ENCODE data around the gene CERS4.
"Not testable (repeated sequence)": the region's sequence is repeated elsewhere in the genome, so short reads cannot be mapped to it uniquely, and the experiment has no call there.

Gene CERS4, protein sequence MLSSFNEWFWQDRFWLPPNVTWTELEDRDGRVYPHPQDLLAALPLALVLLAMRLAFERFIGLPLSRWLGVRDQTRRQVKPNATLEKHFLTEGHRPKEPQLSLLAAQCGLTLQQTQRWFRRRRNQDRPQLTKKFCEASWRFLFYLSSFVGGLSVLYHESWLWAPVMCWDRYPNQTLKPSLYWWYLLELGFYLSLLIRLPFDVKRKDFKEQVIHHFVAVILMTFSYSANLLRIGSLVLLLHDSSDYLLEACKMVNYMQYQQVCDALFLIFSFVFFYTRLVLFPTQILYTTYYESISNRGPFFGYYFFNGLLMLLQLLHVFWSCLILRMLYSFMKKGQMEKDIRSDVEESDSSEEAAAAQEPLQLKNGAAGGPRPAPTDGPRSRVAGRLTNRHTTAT

DNA sequence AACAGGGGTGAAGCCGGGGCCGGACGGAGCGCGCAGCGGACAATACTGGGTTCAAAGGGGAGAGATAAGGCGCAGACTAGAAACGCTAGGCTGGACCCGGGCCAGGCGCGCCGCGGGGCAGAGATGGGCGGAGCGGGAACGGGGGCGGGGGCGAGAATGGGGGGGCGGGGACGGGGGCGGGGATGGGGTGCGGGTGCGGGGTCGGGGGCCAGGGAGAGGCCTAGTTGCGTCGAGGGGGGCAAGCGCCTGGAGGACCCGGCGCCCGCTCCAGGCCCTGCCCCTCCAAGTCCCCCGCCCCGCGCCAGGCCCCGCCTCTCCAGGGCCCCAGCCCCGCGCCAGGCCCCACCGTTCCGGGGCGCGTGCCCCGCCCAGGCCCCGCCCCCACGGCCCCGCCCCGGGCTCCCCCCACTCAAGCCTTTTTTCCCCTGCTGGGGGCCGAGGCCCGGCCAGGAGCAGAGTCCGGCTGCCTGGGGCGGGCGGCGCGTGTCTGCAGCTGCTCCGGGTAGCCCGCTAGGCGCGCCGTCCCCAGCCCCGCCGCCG is at the start of gene CERS4:
TSS of gene CERS4 (plus strand) at position 449 of the 540 bp plus-strand sequence. CDS start 41,707 bp downstream, outside the sequence.
- peak; percentile 63 to 78 for DNase-seq (ENCODE audit: low read depth in 1 of 2, low spot score in 1 of 2)

DNA sequence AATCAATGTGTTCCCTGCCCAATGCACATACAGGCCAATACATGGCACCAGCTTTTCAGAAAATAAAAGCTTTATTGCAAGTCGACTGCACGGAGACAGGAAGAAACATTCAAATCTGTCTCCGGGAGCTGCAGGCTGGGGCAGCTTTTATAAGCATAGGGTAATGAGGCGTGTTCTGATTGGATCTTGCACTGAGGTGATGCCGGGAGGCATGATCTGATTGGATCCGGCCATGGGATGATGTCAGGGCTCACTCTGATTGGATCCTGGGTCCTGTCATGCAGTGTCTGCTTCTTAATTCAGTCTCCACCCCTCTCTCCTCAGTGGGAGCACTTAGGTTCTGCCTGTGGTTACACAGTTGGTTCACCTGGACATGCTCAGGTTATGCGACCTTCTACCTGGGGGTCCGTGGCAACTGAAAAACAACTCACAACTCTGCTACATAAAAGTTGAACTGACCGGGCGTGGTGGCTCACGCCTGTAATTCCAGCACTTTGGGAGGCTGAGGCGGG is 48.0 kb upstream of the CERS4 start:
- DNase-seq (ENCODE audit: low read depth in 1 of 2, low spot score in 1 of 2), result no peak

DNA sequence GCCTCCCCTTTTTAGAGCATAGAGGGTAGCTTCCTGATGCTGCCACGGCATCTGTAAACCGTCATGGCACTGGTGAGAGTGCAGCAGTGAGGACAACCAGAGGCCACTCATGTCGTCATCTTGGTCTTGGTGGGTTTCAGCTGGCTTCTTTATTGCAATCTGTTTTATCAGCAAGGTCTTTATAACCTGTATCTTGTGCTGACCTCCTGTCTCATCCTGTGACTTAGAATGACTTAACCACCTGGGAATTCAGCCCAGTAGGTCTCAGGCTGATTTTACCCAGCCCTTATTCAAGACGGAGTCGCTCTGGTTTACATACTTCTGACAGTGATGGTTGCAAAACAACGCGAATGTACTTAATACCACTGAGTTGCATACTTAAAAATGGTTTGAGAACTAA is 45.4 kb upstream of the CERS4 start:
- no peak for DNase-seq (ENCODE audit: low read depth in 1 of 2, low spot score in 1 of 2)

DNA sequence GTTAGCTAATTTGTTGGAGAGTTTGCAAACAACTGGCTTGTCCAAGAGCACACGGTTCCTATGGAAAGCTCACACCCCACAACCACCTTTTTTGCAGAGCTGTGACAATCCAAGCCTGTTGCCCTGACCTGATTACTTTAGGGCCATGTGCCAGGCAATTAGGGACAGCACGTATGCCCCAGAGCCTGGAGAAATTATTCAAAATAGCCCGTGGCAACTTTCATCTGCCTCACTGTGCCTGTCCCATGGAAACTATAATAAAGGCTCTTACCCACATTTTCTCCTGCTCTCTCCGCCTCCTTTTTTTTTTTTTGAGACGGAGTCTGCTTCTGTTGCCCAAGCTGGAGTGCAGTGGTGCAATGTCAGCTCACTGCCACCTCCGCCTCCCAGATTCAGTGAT is 41.2 kb upstream of the CERS4 start:
- DNase-seq (ENCODE audit: low read depth in 1 of 2, low spot score in 1 of 2), result no peak

DNA sequence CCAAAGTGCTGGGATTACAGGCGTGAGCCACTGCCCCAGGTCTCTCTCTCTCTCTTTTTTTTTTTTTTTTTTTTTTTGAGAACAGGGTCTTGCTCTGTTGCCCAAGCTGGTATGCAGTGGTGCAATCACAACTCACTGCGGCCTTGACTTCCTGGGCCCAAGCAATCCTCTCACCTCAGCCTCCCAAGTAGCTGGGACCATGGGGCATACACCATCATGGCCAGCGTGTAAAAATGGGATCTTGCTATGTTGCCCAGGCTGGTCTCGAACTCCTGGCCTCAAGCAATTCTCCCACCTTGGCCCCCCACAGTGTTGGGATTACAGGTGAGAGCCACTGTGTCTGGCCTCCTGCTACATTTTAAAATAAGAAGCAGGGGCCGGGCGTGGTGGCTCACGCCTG is 40.6 kb upstream of the CERS4 start:
- DNase-seq (ENCODE audit: low read depth in 1 of 2, low spot score in 1 of 2), result no peak

DNA sequence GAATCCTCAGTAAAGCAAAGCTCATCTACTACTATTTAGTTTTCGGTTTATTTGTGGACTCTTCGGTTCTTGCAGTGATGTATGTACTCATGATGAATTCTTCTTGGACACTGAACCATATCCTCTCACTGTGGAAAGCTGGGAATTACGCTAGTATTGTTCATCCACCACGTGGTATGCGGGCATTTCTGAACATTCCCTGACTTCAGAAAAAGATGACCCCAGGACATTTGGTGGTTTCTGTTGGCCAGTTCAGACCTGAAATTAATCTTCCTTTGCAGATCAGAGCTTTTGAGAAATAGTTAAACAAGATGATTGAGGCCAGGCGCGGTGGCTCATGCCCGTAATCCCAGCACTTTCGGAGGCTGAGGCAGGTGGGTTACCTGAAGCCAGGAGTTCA is 34.5 kb upstream of the CERS4 start:
- no peak for DNase-seq (ENCODE audit: low read depth in 1 of 2, low spot score in 1 of 2)

DNA sequence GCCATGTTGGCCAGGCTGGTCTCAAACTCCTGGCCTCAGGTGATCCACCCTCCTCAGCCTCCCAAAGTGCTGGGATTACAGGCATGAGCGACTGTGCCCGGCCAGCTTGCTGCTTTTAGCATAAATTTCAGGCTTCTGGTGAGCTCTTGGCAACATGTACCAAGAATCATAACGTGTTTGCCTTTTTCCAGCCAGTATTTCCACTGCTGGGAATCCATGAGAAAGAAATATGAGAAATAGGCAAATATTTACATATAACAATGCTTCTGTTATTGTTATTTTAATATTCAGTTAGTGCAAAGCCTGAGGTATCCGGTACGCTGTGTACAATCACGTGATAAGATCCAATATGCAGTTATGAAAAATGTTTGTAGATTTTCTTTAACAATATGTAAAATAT is 29.2 kb upstream of the CERS4 start:
- no peak for DNase-seq (ENCODE audit: low read depth in 1 of 2, low spot score in 1 of 2)

DNA sequence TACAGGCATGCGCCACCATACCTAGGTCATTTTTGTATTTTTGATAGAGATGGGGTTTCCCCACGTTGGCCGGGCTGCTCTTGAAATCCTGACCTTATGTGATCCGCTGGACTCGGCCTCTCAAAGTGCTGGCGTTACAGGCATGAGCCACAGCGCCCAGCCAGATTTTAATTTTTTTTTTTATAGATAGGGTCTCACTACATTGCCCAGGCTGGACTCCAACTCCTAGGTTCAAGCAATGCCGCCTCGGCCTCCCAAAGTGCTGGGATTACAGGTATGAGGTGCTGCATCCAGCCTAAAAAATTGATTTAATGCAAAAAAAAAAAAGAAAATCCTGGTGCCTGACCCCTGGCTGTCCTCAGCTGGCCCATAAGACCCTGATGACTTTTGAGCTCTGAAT is 24.9 kb upstream of the CERS4 start:
- no peak for DNase-seq (ENCODE audit: low read depth in 1 of 2, low spot score in 1 of 2)

DNA sequence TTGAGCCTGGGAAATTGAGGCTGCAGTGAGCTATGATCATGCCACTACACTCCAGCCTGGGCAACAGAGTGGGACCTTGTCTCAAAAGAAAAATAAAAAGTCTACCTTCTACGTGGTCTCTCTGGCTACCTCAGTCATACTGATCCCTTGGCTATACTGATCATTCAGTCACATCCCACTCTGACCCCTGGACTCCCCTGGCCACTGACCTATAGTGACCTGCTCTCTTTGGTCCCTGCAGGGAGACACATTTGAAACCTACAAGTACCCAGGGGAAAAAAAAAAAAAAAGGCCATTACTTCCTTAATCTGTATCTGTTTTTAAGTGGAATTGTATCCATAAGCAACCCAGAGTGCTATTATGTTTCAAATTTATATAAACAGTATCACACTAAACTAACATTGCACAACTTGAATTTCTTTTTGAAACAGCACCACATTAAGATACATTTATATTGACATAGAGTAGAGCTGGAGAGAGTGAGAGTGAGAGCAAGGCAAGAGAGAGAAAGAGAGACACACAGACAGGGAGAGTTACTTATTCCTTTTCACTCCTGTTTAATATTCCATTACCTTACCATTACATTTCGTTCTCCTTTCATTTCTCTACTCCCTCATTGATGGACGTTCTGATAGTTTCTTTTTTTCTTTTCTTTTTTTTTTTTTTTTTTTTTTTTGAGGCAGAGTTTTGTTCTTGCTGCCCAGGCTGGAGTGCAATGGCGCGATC is 23.7 kb upstream of the CERS4 start:
- no peak for DNase-seq (ENCODE audit: low read depth in 1 of 2, low spot score in 1 of 2)

DNA sequence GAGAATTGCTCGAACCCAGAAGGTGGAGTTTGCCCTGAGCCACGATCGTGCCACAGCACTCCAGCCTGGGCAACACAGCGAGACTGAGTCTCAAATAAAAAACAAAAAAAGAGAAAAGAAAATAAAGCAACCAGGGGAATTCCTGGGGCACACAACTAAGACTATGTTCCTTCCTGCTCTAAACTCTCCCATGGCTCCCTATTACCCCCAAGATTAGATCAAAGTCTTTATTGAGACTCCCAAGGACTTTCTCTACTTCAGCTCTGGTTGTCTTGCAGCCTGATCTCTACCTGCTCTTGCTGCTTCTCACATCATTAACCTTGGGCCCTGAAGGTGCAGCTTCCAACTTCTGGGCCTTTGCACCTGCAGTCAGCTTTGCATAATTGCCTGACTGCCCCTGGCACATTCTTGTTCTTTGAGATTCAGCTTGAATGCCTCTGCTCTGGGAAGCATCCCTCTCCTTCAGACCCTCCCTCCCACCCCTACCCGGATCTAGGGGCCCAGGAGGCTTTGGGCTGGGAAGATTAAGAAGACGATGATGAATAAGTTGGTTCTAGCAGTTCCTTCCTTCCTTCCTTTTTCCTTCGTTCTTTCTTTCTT is 16.8 kb upstream of the CERS4 start:
- no peak for DNase-seq (ENCODE audit: low read depth in 1 of 2, low spot score in 1 of 2)

DNA sequence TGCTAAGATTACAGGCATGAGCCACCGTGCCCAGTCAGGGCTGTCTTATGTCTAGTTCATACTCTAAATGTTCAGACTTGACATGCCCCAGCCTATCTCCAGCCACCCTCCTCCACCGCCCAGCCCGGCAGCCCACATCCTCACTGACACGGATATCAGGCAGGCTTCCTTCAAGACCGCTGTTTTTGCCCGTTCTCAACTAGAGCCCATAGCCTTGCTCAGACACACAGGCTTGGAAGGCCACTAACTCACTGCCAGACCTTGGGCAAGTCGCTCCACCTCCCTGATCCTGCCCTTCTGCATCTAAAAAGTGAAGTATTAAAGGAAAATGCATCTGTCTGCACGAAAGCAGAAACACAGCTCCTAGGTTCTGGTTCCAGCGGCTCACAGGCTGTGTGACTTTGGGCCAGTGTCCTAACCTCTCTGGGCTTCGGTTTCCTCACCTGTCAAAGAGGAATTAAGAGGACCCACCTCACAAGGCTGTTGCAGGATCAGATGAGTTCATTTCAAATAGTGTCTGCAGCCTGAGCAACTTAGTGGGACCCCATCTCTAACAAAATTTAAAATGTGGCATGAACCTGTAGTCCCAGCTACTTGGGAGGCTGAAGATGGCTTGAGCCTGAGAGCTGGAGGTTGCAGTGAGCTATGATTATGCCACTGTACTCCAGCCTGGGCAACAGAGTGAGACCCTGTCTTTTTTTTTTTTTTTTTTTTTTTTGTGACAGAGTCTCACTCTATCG is 14.5 kb upstream of the CERS4 start:
- DNase-seq (ENCODE audit: low read depth in 1 of 2, low spot score in 1 of 2), result no peak

DNA sequence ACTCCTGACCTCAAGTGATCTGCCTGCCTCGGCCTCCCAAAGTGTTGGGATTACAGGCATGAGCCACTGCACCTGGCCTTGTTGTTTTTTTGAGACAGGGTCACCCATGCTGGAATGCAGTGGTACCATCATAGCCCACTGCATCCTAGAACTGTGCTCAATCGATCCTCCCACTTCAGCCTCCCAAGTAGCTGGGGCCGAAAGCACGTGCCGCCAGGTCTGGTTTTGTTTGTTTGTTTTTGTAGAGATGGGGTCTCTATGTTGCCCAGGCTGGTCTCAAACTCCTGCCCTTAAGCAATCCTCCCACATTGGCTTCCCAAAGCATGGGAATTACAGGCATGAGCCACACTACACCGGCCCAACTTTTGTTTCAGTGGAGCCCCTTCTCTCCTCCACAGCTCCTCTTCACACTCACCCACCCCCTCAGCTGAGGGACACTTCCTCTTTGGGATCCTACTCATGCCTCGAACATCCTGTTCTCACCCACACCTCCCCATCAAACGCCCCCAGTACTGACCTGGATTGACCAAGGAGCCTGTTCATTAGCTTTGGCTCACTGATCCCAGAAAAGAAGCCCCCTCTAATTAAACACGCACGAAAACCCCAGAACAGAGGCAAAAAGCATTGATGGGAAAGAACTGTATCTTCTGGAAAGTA is 12.8 kb upstream of the CERS4 start:
- no peak for DNase-seq (ENCODE audit: low read depth in 1 of 2, low spot score in 1 of 2)

DNA sequence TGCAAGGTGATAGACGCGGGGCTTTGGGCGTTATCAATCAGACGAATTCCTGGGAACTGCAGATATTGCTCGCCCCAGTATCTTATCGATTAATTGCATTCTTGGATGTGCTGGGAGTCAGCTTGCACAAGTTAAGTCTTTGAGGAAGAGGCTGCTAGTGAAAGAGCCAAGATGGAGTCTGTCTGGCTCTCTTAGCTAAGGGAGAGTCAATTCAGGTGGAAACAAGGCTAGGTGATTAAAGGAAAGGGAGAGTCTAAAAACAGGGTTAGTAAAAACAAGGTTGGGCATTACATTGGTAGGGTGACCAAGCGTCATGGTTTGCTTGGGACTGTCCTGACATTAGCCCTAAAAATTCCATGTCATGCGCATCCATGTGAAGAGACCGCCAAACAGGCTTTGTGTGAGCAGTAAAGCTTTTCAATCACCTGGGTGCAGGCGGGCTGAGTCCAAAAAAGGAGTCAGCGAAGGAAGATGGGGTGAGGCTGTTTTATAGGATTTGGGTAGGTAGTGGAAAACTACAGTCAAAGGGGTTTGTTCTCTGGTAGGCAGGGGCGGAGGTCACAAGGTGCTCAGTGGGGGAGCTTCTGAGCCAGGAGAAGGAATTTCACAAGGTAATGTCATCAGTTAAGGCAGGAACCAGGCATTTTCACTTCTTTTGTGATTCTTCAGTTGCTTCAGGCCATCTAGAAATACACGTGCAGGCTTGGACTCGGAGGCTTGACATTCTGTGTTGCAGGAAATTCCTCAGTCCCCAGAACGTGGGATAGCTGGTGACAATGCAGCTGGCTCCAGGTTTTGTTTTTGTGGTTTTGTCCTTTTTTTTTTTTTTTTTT is 5.7 kb upstream of the CERS4 start:
- DNase-seq (ENCODE audit: low read depth in 1 of 2, low spot score in 1 of 2), result not testable (repeated sequence)

DNA sequence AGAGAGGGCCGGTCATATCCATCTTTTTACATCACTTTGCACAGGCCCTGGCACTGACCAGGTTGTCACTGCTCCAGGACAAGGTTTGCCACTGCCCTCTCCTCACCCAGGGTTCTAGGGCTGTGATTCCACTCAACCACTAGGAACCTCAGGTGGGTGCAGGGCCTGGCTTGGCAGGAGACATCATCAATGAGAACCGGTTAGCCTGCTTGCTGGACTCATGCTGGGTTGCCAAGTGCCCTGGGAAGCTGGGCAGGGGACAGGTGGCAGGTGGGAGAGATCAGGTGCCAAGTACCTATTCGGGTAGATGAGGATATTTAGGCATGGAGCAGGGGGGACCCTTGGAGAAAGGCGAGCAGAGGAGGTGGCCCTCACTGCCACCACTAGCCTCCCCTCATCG is 4.2 kb upstream of the CERS4 start:
- no peak for DNase-seq (ENCODE audit: low read depth in 1 of 2, low spot score in 1 of 2)

DNA sequence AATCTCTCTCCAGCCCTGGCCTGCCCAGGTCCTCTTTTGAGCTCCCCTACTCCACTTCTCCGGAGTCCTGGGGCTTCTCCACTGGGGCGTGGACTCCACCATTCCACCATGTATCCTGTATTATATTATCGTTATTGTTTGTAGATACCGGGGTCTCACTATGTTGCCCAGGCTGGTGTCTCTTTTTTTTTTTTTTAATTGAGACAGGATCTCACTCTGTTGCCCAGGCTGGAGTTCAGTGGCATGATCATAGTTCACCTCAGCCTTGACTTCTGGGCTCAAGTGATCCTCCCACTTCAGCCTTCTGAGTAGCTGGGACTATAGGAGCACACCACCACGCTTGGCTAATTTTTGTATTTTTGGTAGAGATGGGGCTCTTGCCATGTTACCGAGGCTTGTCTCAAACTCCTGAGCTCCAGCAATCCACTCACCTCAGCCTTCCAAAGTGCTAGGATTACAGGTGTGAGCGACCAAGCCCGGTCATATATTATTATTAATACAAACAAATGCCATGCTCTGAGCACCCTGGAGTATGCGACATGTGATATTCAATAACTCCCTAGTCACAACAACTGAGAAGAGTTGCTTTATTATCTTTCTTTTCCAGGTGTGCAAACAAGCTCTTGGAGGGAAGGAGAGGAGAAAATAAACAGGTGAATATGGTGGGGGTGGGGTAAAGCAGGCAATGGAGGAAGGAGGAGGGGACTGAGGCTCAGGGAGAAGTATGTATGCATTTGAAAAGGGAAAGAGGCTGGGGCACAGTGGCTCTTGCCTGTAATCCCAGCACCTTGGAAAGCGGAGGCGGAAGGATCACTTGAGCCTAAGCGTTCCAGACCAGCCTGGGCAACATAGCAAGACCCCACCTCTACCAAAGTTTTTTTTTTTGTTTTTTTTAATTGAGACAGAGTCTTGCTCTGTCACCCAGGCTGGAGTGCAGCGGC is 2.8 kb upstream of the CERS4 start:
- DNase-seq (ENCODE audit: low read depth in 1 of 2, low spot score in 1 of 2), result no peak

DNA sequence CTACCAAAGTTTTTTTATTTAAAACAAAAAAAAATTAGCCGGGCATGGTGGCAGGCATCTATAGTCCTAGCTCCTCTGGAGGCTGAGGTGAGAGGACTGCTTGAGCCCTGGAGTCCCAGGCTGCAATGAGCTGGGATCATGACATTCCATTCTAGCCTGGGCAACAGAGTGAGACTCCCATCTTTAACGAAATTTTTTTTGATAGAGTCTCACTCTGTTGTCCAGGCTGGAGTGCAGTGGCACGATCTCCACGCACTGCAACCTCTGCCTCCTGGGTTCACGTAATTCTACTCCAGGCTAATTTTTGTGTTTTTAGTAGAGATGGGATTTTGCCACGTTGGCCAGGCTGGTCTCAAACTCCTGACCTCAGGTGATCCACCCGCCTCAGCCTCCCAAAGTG is 1.8 kb upstream of the CERS4 start:
- DNase-seq (ENCODE audit: low read depth in 1 of 2, low spot score in 1 of 2), result not testable (repeated sequence)

DNA sequence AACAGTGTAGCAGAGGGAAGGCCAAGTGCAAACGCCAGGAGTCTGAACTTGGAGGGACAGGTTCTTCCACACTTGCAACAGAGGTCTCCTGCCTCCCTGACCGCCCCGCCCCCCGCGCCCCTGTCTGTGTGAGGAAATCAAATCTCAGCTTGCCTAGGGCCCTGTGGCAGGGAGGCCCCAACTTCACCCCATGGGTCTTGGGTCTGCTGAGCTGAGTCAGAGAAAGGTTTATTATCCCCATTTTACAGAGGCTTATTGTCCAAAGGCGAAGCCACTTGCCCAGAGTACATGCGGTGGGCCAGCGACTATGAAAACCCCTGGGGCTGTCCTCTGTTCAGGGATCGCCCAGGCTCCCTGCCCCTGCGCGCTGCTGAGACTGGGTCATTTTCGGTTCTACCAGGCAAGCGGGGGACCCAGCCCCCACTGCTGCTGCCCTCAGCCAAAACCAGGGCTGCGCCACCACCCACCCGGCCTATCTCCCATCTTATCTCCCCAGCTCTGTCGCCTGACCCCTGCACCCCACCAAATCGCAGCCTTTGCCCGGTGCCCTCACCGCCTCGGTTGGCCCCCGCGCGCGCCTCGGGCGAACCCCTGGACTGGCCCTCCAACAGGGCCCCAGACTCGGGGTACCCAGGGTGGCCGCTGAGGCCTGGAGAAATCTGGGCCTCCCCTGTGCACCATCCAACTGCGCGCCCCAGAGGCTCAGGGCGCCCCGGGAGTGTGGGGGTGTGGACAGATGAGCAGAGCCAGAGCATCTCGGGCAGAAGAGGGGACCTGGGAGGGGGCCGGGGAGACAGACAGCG is 850 bp upstream of the CERS4 start:
- DNase-seq (ENCODE audit: low read depth in 1 of 2, low spot score in 1 of 2), result no peak
